Erythroblast (primary cell): ENCODE results near the gene VIT.
A peak's percentile ranks its signal among the peaks of the same experiment; 100 is the strongest.

Experiments
- DNase-seq, 2 experiments: peaks; one replicate each; lab custom pipeline; 2025; lab: John Stamatoyannopoulos, UW
- GATA1 ChIP-seq: IDR thresholded peaks from 2 replicates; pipeline ENCODE4 v1.6.1; 2011; ENCODE audit warnings: low read depth, mild to moderate bottlenecking, control low read depth, low read length, moderate library complexity
- POLR2A ChIP-seq: IDR thresholded peaks from 2 replicates; pipeline ENCODE4 v1.6.1; 2011; ENCODE audit warnings: mild to moderate bottlenecking, low read length

Gene VIT, protein sequence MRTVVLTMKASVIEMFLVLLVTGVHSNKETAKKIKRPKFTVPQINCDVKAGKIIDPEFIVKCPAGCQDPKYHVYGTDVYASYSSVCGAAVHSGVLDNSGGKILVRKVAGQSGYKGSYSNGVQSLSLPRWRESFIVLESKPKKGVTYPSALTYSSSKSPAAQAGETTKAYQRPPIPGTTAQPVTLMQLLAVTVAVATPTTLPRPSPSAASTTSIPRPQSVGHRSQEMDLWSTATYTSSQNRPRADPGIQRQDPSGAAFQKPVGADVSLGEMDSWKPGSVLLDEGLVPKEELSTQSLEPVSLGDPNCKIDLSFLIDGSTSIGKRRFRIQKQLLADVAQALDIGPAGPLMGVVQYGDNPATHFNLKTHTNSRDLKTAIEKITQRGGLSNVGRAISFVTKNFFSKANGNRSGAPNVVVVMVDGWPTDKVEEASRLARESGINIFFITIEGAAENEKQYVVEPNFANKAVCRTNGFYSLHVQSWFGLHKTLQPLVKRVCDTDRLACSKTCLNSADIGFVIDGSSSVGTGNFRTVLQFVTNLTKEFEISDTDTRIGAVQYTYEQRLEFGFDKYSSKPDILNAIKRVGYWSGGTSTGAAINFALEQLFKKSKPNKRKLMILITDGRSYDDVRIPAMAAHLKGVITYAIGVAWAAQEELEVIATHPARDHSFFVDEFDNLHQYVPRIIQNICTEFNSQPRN

DNA sequence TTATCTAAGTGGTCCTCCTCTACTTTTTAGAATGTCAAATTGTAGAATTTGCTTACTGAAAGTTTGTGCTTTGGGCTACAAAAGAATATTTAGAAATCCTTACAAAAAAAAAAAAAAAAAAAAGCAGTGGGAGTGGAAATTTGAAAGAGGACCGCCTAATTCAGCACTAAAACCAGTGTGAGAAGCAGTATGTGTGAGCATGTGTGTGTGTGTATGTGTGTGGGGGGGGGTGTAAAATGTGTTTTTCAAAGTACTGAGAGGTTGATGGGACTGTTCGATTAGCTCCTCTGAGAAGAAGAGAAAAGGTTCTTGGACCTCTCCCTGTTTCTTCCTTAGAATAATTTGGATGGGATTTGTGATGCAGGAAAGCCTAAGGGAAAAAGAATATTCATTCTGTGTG, at the start of gene VIT:
TSS of gene VIT (plus strand) at position 175 of the 400 bp plus-strand sequence. CDS start 19,664 bp downstream, outside the sequence.
- DNase-seq = no peak
- TF ChIP-seq GATA1 (no peak), POLR2A (no peak)

DNA sequence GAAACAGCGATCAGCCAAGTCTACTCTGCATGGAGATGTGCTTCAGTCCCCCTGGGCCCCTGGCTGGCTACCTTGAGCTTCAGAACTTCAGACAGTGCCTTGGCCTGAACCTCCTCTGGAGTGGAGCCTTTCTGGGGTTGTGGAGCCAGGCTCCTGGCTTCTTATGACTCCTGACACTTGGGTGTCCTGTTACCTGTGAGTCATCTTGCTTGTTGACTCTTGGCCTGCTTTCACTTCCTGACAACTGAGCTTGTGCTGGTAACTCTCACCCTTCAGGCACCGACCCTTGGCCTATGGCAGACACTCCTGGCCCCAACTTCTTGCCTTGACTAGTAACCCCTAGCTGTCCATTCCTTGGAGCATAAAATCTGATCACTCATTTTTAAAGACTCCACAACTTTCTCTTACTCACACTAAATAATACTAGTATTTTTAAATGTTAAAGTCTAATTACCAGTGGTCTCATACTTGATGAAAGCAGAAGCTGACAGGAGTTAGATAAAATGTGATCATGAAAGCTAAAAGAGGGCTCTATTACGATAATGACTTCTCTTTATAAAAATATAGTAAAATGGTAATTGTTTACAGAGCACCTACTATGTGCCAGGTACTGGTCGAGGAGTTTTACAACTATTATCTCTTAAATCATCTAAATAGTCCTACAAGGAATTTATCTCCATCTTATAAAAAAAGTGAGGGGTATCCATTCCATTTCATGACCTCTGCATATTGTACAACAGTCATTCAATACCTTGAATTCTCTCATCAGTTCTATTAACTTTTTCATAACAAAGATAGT, 46.3 kb upstream of the VIT start:
- DNase-seq = no peak
- TF ChIP-seq POLR2A (no peak), GATA1 (no peak)

DNA sequence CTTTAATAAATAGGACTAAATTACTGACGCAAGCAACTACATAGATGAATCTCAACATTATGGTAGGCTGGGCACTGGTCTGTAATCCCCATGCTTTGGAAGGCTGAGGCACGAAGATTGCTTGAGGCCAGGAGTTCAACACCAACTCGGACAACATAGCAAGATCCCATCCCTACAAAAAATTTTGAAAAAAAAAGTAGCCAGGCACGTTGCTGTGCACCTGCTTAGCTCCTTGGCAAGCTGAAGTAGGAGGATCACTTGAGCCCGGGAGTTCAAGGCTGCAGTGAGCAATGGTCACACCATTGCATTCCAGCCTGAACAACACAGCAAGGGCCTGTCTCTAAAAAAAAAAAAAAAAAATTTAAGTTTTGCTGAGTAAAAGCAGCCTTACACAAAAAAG, 43.4 kb upstream of the VIT start:
- no peak for DNase-seq
- TF ChIP-seq GATA1 = no peak

DNA sequence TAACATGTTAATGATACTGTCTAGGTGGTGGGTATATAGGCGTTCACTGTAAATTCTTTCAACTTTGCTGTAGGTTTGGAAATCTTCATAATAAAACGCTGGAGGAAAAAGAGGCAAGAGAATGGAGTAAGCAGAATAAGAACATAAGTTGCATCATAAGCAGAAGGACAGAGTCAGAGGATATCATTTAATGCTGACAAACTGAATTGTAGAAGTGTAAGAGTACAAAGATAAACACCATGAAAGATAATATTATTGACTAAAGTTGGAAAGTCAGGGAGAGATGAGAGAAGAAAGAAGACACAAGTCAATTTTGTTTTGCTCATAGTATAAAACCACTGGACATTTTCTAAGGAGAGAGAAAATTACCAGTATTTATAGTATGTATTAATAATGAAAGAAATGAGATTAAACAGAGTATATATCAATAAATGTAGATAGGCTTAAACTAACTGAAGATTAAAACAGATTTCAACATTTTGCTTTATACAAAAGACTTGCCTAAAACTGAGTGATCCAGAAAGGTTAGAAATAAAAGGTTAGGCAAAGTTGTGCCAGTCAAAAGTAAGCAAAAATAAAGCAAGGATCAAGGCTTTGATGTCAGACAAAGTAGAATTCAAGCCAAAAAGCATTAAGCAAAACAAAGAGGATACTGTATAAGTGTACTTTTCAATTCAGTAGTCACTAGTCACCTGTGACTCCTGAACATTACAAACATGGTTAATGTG, 42.4 kb upstream of the VIT start:
- no peak for TF ChIP-seq GATA1
- TF ChIP-seq POLR2A = no peak
- DNase-seq = no peak

DNA sequence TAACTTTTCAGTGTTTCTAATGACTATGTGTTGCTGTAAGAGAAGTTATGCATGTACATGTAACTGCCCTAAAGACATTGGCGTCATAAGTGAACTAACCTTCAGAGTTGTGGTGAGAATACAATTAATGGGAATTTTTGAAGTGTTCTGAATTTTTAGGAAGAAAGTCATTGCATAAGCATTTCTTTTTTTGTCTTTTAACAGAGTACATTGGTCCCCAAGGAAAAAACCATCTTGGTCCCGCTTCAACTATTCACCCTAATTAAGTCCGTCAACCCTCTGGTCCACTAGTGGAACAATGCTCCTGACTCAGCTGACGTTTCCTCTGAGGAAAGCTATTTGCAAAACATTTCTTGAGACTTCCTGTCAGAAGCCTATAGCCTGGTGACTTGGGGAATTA, 41.1 kb upstream of the VIT start:
- no peak for DNase-seq
- TF ChIP-seq POLR2A (no peak), GATA1 (no peak)

DNA sequence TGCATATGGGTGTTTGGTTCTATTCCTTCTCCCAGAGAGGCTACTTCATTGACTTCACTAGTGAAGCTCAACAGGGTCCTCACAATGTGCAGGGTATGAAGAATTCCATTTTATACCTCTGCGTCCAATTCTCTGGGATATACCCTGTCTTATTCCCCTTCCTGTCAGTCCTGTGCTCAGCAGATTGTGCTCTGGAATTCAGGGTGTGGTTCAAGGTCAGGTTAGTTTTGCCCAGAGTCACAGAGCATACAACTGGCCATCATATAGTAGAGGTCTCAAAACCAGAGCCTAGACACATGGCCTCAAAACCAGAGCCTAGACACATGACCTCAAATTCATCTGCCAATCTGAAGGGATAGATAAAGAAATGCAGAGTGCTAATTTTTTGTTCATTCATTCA, 38.8 kb upstream of the VIT start:
- DNase-seq = no peak
- TF ChIP-seq POLR2A = no peak
- no peak for TF ChIP-seq GATA1

DNA sequence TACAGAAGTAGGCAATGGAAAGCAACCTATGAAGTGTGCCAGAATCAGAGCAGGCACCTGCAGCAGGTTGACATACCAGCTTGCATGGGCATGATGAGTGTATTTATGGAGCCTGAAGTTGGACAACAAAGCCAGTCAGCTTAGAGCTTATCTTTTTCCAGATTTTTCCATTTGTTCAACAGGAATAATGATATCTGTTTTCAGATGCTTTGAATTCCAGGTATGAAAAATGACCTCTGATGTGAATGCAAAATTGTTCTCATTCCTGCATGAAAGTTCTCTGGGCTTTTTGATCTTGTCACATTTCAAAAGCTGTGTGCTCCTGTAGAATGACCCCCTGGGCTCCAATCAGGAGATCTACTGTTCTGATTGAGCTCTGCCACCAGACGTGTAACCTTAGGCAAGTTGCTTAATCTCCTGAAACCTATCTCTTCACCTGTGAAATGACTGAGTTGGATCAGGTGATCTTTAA, 38.2 kb upstream of the VIT start:
- TF ChIP-seq POLR2A (no peak), GATA1 (no peak)
- DNase-seq = no peak

DNA sequence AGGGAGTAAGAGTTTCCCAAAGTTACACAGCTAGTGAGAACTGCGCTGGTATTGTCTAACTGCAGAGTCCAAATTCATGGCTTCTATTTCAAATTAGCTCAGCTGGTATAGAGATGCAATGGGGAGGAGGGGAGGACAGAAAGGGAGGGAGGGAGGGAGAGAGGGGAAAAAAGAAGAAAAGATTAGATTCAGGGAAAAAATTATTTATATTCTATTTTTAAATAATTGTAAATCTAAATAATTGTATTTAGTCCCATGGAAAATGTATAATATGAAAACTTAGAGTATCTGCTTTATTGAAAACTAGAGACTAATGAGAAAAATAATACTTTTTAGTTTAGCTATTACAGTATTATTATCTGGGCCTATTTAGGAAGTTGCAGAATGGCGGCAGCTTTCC, 37.3 kb upstream of the VIT start:
- DNase-seq = no peak
- TF ChIP-seq POLR2A (no peak), GATA1 (no peak)

DNA sequence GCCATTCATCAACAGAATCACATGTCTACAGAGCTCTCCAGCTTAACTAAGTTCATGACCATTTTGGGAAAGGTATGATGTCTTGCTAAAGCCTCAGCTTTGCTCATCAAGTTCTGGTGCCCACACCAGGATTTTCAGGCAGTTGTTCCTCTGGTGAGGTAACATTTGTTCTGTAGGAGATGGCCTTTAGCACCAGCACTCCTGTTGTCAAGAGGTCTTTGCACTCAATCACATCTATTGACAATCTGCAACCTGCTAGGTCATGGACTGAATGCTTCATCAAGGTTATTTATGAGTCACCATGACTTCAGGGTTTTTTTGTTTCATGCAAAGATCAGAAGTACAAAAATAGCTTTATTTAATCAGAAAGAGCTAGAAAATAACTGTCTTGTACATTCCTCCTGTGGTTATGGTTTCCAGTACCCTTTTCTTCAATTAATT, 36.6 kb upstream of the VIT start:
- TF ChIP-seq GATA1 (no peak), POLR2A (no peak)
- DNase-seq = no peak

DNA sequence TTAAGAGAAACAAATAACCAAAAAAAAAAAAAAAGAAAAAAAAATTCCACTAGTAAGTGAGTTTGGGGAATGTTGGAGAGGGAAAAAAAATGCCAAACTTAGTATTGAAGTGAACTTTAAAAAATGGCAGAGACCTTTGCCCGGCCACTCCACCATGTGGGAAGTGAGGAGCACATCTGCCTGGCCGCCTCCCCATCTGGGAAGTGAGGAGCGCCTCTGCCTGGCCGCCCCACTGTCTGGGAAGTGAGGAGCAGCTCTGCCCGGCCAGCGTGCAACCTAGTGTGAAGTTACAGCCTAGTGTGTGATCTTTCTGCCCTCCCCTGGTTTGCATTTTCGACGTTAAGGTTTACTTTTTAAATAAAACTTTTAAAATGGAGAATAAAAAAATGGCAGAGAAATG, 33.9 kb upstream of the VIT start:
- DNase-seq = no peak
- TF ChIP-seq GATA1 (no peak), POLR2A (no peak)

DNA sequence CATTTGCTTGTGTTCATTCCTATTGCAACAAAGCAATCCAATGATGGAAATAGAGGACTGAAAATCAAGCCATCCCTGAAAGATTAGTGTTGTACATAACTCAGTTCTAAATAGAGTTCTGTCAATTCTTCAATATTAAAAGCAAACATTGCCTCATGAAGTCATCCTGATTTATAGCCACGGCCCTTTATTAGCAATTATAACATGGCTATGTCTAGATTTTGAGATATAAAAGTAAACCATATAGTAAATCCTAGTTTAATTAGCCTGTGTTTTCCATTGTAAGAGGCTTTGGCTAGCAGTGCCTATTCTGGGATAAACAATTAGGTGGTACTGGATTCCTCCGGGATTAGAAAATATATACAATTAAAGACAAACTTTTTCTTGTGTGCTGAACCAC, 33.2 kb upstream of the VIT start:
- TF ChIP-seq GATA1 (no peak), POLR2A (no peak)
- DNase-seq = no peak

DNA sequence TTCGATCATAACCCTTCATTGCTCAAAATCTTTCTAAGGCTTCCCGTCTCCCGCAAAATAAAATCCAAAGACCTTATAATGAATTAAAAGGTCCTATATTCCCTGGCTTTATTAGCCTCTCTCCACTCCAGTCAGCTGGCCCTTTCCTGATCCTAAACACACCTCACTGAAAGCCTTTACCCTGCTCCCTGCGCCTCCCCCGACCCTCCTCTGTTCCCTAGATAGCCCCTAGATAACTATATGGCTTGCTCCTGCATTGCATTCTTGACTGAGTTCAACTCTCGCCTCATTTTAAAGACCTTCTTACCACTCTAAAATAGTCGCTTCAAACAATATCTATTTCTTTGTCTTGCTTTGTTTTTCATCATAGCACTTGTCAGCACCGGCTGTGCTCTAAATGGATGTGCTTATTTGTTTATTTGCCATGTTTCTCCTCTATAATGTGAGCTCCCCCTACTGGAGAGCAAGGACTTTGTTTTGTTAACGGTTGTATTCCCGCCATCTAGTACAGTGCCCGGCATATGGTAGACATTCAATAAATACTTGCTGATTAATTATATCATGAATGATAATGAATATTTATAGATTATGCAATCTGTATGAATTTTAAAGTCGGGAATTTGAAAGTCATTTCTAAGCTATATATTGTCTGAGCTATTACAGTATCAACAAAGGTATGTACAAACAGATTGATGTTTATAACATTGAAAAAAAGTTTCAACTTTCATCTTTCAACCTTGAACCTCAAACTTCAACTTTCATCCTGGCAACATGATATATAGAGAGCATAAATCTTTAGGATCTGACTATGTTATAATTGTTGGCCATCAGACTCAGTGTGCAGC, 32.4 kb upstream of the VIT start:
- DNase-seq = peak; percentile 58 to 75
- TF ChIP-seq GATA1 (no peak), POLR2A (no peak)

DNA sequence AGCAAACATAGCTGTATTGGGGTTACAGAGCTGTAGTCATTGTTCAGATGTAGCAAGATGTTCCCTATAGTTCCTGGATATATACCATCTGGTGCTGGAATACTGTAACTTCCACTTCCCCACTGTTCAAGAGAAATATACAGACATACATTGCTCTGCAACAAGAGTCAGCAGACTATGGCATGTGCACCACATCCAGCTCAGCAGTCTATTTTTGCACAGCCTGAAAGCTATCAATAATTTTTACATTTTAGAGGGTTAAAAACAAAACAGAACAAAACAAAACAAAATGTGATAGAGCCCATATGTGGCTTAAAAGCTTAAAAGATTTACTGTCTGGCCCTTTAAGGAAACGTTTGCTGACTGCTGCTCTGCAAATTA, 31.8 kb upstream of the VIT start:
- no peak for DNase-seq
- TF ChIP-seq POLR2A = no peak
- TF ChIP-seq GATA1 = no peak
